HG03565 (cell line): Measurements from ENCODE around the gene CBFA2T2.
A peak's percentile ranks its signal among the peaks of the same experiment; 100 is the strongest.
"Not testable (repeated sequence)": the region's sequence is repeated elsewhere in the genome, so short reads cannot be mapped to it uniquely, and the experiment has no call there.

Experiments used
- ATAC-seq: cut with Tn5 transposase; IDR thresholded peaks from one replicate; pipeline ENCODE4 v1.9.1; 2021; ENCODE audit warnings: mild to moderate bottlenecking, moderate library complexity; ENCODE audit not compliant: unreplicated experiment

Gene CBFA2T2

DNA sequence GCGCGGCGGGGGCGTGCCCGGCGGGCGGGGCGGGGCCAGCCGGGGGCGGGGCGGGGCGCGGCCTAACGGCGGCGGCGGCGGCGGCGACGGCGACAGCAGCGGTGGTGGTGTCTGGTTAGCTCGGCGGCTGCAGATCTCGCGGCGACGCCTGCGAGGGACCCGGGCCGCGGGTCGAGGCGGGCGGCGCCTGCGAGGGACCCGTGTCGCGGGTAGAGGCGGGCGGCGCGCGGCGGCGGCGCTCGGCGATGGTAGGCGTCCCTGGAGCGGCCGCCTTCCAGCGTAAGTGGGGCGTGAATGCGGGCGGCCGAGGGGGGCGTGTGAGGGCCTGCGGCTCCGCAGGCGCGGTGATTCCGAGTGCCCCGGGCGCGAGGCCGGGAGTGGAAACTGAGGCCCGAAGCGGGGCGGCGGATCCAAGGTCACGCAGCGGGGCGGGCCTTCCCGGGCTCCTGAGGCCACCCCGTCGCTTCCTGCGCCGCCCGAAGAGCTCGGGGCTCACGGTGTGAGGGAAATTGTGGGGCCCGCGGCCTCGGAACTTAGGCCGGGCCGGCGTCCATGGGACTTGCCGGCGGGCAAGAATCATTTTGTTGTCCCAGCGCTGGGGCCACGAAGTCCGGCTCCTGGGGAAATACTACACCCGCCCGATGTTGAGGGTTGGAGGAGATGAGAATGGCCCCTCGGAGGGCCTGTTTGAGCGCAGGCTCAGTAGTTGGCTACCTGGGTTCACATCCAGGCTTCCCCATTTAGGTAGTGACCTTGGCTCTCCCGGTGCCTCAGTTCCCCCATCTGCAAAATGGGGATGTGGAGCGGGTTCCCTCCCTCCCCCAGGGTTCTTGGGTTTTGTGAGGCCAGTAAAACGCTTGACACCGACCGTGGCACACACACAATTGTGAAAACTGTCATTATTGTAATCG is at the start of gene CBFA2T2:
CBFA2T2 (plus strand) TSS at position 74 of the 911 bp plus-strand sequence; CDS start at position 246, 172 bp downstream.
- peak; percentile 44 for ATAC-seq

DNA sequence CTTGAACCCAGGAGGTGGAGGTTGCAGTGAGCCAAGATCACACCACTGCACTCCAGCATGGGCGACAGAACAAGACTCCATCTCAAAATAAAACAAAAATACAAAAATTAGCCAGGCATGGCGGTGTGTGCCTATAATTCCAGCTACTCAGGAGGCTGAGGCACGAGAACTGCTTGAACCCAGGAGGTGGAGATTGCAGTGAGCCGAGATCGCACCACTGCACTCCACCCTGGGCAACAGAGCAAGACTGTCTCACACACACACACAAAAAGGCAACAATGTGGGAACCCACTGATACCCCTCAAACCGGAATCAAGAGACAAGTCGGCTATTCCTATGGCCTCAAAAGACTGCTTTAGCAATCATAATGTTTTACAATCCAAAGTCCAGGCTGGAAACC is 49.3 kb upstream of the CBFA2T2 start:
- not testable (repeated sequence) for ATAC-seq

DNA sequence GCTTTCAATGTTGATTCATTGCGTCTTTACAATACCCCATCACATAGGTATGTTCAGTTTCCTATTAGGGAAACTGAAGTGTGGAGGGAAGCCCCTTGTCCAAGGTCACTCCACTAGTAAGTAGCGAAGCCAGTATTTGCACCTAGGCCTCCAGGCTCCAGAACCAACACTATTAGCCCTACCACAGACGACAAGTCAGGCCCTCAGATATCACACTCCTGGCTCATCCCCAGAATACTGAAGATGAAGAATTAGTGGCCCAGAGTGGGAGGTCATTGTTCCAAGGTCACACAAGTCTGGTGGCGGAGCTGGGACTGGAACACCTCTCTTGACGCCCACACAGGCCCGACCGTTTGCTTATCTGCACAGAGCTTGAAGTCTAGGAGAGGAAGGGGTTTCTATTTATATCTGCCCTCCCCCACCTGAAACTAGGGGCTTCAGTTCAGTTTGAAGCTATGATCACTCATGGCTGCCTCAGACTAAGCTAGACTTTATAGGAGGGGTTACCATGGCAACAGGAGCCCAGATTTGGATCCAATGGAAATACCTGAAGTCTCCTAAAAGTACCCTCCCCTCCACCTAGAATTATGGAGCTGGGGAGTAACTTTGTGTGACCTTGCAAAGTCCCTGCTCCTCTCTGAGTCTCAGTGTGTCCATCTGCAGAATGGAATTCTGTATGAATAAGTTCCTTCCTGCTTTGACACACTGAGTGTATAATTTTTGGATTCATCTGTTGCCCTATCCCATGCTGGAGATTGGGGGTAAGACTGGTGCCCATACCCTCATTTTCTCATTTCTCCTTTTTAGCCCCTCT is 48.5 kb upstream of the CBFA2T2 start:
- no peak for ATAC-seq

DNA sequence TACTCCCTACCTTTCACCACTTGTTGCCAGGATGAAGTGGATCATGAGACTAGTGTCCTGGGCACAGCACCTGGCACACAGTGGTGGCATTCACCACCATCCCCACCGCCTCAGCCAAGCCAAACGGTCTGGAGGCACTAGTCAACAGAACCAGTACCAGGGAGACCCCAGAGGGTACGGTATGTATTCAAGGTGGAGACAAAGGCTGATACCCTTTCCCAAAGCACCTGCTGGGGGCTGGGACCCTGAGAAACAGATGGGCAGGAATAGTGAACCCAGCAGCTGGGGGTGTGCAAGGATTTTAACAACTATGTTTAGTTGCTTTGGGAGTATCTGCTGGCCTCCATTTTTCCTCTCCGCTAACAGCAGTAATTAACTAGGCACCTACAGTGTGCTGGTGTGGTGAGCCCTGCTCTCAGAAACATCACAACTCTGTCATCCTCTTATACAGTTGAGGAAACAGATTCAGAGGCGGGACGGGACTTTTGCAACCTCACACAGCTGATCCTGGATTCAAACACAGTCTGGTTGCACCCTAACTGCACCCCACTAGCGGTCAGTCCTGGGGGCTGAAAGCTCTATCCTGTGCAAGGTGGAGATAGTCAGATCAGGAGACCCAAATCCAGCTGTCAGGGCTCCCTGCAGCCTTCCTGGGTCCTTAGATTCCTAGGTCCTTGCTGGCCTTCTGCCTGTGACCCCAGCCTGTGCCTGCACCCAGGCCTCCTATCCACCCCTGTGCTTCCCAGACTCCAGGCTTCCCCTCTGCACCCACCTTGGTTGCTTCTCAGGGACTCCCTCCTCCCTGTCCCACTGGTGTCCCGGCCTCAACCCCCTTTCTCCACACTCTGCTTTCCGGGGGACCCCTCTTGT is 47.5 kb upstream of the CBFA2T2 start:
- no peak for ATAC-seq

DNA sequence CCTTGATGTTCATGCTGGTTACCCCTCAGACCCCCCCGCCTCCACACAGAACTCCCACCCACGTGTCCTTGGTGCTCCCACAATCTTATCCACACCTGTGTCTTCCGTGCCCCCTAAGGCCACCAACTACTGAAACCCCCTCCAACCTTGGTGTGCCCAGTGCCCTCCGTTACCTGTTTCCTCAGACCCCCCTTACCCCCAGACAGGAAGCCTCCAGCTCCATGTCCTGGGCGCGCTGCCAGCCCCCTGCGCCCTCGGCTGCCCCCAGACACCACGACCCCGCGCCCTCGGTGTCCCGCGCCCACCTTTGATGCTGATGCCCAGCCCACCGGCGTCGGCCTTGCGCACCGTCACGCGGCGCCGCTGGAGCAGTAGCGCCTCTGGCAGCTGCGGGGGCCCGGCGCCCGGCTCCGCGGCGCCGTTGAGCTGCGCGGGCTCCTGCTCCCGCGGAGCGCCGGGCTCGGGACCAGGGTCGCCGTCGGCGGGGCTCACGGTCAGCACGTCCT is 46.8 kb upstream of the CBFA2T2 start:
- no peak for ATAC-seq

DNA sequence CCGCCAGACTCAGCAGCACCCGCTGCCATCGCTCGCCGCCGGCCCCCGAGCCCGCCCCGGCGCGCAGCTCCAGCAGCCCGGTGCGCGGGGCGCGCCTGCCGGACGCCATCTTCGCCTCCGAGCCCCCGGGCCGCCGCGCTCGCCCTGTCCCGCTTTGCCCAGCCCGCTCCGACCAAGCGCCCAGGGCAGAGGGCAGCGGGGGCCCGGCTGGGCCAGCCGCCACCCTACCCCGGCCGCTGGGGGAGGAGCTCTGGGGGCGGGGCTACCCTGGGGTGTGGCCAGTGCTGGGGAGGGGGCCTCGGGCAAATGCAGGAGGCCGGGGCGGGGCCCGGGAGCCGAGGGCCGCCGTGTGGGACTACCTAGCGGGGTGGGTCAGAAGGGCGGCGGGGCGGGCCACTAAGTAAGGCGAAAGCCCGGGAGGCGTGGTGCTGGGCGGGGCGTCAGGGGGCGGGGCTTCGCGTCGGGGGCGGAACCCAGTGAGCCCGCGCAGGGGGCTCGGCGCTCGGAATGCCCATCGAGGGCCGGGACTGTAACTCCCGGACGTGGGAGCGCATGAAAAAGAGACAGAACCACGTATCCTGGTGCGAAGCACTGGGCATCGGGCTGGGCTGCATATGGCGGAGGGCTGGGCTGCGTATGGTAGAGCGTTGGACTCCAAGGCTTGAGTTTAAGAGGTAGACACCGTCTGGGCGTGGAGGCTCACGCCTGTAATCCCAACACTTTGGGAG is 46.2 kb upstream of the CBFA2T2 start, which contains the start of gene SNTA1:
SNTA1 (minus strand) TSS at position 252 of the 728 bp plus-strand sequence; CDS start at position 109, 143 bp downstream.
- peak; percentile 52 for ATAC-seq

DNA sequence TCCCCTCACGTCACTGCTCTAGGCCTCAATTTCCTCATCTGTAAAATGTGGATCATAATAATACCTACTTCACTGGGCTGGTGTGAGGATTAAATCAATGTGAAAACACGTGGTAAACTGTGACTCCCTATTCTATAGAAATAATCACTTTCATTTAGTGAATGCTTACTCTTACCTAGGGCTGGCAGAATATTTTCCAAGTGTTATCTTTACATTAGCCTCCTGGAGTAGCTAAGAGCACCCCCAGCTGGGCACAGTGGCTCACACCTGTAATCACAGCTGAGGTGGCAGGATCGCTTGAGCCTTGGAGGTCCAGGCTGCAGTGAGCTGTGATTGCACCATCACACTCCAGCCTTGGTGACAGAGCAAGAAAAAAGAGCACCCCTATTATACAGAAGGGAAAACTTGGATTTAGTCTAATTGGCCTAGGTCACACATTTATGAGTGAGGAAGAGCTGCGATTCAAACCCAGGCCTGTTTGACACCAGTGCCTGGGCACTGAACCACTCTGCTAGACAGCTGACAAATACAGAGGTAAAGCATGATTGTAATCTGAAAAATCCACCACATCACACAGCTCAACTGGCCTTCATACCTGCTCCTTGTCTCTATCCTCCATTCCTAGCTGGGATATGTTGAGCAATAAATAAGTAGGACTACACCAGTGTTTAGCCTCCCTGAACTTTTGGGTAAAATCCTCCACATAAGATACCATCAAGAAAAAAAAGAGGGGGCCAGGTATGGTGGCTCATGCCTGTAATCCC is 44.9 kb upstream of the CBFA2T2 start:
- ATAC-seq, result no peak

DNA sequence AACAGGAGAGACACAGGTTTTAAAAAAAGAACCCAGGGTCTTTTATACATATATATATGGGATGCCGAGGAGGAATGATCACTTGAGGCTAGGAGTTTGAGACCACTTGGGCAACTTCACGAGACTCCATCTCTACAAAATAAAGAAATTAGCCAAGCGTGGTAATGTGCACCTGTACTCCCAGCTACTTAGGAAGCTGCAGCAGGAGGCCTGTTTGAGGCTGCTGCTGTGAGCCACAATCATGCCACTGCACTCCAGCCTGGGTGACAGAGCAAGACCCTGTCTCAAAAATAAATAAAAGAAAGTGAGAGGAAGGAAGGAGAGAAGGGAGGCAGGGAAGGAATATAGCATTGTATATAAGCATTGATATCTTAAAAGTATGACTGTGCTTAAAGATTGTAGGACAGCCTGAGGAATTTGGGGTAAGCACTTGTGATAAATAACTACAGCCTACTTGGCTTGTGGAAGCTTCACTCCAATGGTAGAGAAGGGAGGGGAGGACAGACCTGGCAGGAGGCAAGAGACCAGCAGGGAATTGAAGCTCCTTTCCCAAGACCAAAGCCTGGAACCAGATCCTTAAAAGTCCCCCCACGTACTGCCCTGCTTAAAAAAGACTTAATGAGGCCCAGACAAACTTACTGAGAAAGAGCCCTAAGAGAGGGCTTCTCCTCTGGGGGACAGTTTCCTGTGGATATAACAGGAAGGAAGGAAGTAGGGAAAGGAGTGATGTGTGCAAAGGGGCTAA is 43.8 kb upstream of the CBFA2T2 start:
- ATAC-seq, result no peak

DNA sequence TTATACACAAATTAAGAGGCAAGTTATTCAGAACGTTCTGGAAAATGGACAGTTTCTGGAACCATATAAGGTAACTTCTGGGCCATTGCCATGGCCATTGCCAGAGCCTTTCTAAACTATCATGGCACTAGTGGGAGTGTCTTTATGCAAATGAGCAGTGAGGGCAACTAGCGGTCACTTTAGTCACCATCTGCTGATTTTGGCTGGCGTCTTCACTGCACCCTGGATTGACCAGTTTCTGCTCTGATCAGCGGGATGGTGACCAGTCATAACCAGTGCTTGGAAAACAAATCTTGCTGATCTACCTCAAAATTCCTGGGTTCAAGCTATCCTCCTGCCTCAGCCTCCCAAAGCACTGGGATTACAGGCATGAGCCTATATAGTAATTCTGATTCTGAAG is 39.0 kb upstream of the CBFA2T2 start:
- no peak for ATAC-seq

DNA sequence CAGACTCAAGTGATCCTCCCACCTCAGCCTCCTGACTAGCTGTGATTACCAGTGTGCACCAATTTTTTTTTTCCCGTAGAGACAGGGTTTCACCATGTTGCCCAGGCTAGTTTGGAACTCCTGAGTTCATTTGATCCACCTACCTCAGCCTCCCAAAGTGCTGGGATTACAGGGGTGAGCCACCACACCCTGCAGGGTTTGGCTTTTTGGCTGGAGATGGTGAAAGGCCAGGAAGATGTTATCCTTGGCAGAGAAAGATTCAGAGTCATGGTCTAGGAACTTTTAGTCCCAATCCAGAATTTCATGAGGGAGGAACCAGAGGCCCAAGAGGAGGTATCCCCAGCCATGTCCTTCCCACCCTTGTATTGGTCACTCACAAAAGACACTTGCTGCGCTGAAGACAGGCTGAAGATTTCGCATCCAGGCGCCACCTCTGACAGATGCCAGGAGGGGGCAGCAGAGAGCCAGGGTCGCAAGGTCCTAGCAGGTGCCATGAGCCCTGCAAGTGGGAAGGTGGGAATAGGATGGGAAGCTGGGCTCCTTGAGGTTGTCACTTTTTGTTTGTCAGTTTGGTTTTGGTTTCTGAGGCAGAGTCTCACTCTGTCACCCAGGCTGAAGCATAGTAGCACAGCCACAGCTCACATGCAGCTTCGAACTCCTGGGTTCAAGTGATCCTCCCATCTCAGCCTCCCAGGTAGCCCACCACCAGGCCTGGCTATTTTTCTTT is 32.8 kb upstream of the CBFA2T2 start:
- not testable (repeated sequence) for ATAC-seq

DNA sequence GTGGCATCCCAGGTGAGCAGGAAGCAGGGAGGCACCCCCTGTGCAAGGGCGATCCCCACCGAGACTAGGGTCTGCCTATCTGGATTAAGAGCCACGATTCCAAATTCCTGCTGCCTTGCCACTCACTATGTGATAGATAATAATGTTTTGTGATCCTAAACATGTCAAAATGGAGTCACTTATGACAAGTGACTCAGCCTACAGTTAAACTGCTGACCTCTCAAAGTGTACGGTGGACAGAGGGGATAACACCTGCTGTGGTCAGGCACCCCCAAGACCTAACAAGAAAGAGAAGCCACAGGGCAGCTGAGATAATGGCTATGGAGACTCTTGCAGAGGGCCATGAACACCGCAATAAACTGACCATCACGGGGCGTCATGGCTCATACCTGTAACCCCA is 30.3 kb upstream of the CBFA2T2 start:
- ATAC-seq, result no peak

DNA sequence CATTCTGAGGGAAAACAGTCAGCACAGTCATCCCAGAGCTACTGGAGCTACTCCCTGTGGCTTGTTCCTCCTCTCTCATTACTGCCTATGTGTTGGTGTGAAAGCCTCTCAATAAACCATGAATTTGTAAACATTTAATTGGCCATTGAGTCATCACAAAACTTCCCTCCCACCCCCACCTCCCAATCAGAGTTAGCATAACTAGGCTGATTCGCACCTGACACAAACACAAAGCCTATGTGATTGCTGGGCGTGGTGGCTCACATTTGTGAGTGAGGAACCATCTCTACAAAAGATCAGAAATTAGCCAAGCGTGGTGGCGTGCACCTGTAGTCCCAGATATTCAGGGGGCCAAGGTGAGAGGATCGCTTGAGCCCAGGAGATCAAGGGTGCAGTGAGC is 29.2 kb upstream of the CBFA2T2 start:
- ATAC-seq, result no peak

DNA sequence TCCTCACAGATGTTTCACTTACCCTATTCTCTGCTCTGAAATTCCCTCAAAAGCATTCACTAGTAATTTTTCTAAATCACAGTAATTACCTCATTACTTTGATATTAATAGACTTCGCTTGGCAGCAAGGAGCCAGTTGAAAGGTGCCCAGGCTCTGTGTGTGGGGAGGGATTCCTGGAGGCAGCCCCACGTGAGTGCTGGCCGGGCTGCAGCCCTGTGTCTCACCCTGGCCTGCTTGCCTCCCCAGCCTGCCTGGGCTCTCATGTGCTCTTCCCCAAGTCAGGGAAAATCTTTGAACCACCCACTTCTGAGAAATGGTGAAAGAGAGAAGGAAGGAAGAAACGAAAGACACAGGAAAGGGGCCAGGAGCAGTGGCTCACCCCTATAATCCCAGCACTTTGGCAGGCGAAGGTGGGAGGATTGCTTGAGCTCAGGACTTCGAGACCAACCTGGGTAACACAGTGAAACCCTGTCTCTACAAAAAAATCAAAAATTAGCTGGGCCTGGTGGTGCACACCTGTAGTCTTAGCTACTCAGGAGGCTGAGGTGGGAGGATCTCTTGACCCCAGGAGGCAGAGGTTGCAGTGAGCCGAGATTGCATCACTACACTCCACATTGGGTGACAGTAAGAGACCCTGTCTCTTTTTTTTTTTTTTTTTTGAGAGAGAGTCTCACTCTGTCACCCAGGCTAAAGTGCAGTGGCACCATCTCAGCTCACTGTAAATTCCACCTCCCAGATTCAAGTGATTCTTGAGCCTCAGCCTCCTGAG is 26.4 kb upstream of the CBFA2T2 start:
- ATAC-seq, result no peak

DNA sequence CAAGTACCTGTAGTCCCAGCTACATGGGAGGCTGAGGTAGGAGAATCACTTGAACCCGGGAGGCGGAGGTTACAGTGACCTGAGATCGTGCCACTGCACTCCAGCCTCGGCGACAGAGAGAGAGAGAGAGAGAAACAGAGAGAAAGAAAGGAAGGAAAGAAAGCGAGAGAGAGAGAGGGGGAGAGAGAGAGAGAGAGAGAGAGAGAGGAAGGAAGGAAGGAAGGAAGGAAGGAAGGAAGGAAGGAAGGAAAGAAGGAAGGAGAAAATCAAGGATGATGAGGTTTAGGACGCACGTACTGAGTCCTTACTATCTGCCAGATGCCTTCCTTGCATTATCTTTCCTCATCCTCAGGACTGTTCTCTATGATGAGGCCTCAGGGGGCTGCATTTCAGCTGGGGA is 25.1 kb upstream of the CBFA2T2 start:
- not testable (repeated sequence) for ATAC-seq

DNA sequence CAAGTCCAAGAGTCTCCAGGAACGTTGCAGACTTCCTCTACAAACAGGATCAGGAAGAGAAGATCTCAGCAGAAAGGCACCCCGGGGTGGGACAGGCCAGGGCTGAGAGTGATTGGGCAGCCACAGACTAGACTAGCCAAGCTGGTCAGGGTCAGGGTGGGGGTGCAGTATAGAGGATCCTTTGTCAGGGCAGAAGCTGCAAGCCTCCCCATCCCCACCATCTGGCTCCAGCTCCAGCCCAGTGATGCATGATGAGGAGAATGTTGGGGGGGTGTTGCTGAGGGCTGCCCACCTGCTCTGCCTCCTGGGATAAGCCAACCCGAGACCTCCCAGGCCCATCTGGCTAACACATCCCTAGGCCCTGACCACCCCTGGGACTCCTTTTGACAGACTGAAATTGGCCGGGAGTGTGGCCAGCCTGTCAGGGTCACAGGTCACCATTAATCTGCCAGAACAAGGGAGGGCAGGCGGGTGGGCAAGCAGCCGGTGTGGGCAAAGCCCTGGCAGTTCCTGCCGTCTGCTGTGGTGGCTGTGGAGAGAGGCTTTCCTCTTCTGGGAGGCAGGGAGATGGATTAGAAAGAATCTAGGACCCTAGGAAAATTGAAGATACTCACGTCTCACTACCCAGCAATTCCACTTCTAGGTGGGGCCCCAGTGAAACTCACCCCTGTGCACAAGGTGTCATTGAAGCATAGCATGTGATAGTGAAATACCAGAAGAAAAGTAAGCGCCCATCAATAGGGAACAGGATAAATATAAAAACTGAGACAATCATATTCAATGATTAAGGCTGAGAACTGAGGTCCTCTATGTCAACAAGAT is 24.2 kb upstream of the CBFA2T2 start:
- no peak for ATAC-seq

DNA sequence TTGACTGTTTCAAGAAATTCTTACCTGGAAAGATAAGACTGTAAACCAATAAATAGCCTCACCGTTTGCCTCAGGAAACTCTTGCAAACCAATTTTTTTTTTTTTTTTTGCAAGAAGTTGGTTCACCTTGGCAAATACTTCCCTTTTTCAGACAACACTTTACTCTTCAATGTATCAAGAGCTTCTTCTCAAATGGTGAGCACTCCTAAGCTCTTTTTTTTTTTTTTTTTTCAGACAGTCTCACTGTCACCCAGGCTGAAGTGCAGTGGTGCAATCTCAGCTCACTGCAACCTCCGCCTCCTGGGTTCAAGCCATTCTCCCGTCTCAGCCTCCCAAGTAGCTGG is 23.6 kb upstream of the CBFA2T2 start:
- ATAC-seq, result no peak
